NCI-H1436 (cell line): ENCODE data around the gene SETDB2.

Source experiments
- DNase-seq: peaks from one replicate; lab custom pipeline; 2025; lab: John Stamatoyannopoulos, UW

SETDB2 gene

DNA sequence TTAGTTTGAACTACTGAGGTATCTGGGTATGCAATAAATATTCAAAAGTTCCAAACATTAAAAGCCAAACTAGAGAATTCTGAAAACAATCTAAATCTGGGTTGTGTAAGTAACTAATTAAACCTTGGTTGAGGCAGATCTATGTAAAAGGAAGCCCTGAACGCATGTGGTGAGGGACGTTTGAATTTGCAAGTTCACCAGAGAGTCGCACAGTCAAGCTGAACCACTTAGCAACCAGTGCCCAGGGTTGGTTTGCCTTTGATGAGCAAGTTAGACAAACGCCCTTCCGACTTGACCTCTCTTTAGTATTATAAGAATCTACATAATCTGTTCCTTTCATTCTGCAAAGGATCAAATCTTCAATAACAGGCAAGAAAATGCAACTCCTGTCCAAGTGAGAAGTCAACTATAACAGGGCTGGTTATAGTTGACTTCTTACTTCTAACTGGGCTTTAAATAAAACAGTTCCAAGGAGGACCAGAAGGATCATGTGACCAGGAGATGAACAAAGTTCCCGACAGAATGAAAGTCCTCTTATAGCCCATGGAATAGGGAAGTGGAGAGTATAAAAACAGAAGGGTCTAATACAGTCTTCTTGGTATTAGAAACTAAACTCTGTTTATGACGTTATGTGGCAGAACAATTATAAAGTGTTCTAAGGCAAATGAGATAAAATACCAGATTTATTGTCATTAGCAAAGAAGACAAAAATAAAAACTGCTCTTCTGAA is 92.2 kb downstream of the SETDB2 start:
- no peak for DNase-seq

DNA sequence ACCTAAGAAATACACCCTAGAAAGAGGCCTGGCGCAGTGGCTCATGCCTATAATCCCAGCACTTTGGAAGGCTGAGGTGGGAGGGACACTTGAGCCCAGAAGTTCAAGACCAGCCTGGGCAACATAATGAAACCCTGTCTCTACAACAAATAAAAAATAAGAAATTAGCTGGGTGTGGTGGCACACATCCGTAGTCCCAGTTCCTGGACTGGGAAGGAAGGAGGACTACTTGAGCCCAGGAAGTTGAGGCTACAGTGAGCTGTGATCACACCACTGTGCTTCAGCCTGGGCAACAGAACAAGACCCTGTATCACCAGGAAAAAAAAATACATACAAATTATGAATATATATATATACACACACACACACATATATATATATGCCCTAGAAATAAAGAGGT is 94.3 kb downstream of the SETDB2 start:
- no peak for DNase-seq

DNA sequence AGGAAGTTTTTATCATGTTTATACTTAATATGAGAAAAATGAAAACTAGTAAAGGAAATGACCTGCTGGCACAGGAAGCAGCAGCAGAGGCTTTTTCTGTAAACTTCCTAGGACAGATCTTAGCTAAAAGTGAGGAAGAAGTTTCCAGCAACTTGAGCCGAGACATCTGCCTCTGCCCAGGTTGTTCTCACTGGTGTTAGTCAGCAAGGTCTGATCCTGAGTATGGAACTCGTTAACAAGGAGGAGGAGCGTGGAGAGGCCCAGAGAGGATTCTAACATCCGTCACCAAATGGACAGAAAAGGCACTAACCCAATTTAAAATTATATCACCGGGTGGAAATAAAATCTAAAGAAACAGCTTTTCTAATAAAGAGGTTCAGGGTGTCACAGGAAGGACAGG is 95.2 kb downstream of the SETDB2 start:
- no peak for DNase-seq

DNA sequence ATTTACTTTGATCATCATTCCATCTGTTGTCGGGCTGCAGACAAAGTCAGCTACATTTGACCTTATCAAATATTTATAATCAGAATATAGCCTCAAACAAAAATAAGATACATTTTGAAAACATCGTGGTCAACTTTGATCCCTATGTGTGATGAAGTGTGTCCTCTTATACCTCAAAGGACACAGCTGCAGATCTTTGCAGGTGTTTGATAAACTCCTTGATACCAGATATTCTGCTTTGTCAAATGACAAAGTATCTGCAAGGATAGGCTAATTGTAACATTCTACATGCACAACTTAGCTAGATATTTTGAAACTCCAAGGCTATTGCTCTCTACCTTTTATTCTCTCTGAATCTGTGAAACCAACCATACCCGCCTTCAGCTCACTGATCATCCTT is 95.7 kb downstream of the SETDB2 start:
- DNase-seq: no peak

DNA sequence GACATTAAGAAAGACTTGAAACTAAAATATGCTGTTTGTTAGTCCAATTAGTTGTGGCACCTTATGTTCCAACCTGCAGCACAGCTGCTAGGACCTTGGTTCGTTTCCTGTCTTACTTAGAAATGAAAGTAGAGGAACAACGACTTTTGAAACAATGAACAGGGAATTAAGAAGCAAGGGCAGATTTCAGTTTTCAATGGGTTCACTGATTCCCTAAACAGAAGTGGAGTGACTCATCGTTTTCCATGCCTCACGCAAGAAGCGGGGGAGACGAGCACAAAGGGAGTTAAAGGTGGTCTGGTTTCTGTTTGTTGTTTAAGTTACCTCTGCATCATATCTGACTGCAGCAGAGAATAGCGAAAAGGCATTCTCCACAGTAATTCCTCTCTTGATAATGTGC is 96.5 kb downstream of the SETDB2 start:
- no peak for DNase-seq

DNA sequence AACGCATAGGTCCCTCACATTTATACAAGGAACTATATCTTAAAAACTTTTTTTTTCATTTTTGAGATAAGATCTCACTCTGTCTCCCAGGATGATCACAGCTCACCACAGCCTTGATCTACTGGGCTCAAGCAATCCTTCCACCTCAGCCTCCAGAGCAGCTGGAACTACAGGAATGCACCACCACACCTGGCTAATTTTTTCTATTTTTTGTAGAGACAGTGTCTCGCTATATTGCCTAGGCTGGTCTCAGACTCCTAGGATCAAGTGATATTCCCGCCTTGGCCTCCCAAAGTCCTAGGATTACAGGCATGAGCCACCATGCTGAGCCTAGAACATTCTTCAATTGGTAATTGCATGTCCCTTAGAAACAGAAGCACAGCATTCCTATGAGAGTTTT is 99.6 kb downstream of the SETDB2 start:
- no peak for DNase-seq
